Measurements from ENCODE around the gene THEM5. TPM values are rescaled to one million over a fixed set of nuclear protein-coding genes. Genes with fewer than 3 reads are reported as not detected.

The THEM5 gene
- total RNA-seq, 1 experiment from 2014 or later, result not detected

Other genes with a start within 250 kb of the THEM5 start
- 42.2 TPM for gene SNX27, start 241.7 kb downstream of the THEM5 start, total RNA-seq (2021; ENCODE audit: unreplicated experiment)
- not detected for gene CELF3, start 136.9 kb downstream of the THEM5 start, total RNA-seq (2021; ENCODE audit: unreplicated experiment)
- gene RIIAD1, start 132.2 kb downstream of the THEM5 start, total RNA-seq (2021; ENCODE audit: unreplicated experiment), result 0.12 TPM
- 94.5 TPM for gene MRPL9, start 90.2 kb downstream of the THEM5 start, total RNA-seq (2021; ENCODE audit: unreplicated experiment)
- 11.1 TPM for gene TDRKH, start 63.2 kb downstream of the THEM5 start, total RNA-seq (2021; ENCODE audit: unreplicated experiment)
- gene LINGO4, start 48.3 kb downstream of the THEM5 start, total RNA-seq (2021; ENCODE audit: unreplicated experiment), result not detected
- 1.3 TPM for gene RORC, start 21.9 kb downstream of the THEM5 start, total RNA-seq (2021; ENCODE audit: unreplicated experiment)
- 0.17 TPM for gene C2CD4D, start 13.9 kb downstream of the THEM5 start, total RNA-seq (2021; ENCODE audit: unreplicated experiment)
- 17.0 TPM for gene THEM4, start 55.8 kb upstream of the THEM5 start, total RNA-seq (2021; ENCODE audit: unreplicated experiment)
- gene S100A10, start 140.1 kb upstream of the THEM5 start, total RNA-seq (2021; ENCODE audit: unreplicated experiment), result 340 TPM
- 229 TPM for gene S100A11, start 183.3 kb upstream of the THEM5 start, total RNA-seq (2021; ENCODE audit: unreplicated experiment)
- not detected for gene TCHHL1, start 235.4 kb upstream of the THEM5 start, total RNA-seq (2021; ENCODE audit: unreplicated experiment)